ENCODE measurements around the gene DPYSL3. TPM values are rescaled to one million over a fixed set of nuclear protein-coding genes. Genes with fewer than 3 reads are reported as not detected.

DPYSL3 gene
- total RNA-seq, 1 donor from 2014 or later: 1.6 TPM

DNA sequence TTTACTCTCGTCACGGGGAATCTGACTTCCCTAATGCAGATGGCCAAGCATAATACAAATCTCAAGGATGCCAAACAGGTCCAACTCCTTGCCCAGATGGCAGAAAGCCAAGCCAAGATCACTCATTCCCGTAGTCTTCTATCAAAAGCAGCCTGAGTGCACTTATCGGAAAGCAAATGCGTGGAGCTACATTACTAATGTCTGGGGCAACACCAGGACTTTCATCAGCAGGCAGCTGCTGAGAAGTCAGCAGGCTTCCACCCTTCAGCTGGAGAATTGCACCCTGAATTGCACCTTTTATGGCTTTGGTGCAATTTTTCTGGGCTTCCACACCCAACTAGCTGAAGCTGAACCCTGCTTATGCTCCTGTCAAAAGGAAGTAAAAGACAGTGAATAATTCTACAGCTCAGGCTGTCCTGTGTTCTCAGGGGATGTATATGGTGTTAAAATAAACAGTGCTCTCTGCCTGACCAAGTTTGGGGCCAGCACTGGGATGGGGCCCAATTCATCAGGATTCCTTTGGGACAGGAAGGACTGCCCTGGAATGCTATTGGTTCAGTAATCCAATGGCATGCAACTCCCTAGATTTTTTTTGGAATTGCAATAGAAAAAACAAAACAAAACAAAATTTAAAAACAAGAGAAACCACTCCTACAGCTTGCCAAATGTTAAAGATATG is 92.6 kb downstream of the DPYSL3 start:
- DNase-seq (ENCODE audit: low read depth) (peak; percentile 93), FAIRE-seq (no peak)
- TF ChIP-seq, protein P1, sequence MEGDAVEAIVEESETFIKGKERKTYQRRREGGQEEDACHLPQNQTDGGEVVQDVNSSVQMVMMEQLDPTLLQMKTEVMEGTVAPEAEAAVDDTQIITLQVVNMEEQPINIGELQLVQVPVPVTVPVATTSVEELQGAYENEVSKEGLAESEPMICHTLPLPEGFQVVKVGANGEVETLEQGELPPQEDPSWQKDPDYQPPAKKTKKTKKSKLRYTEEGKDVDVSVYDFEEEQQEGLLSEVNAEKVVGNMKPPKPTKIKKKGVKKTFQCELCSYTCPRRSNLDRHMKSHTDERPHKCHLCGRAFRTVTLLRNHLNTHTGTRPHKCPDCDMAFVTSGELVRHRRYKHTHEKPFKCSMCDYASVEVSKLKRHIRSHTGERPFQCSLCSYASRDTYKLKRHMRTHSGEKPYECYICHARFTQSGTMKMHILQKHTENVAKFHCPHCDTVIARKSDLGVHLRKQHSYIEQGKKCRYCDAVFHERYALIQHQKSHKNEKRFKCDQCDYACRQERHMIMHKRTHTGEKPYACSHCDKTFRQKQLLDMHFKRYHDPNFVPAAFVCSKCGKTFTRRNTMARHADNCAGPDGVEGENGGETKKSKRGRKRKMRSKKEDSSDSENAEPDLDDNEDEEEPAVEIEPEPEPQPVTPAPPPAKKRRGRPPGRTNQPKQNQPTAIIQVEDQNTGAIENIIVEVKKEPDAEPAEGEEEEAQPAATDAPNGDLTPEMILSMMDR (IDR thresholded peaks at IDR 0.05; ENCODE audit: insufficient read depth, low read length, severe bottlenecking): no peak

DNA sequence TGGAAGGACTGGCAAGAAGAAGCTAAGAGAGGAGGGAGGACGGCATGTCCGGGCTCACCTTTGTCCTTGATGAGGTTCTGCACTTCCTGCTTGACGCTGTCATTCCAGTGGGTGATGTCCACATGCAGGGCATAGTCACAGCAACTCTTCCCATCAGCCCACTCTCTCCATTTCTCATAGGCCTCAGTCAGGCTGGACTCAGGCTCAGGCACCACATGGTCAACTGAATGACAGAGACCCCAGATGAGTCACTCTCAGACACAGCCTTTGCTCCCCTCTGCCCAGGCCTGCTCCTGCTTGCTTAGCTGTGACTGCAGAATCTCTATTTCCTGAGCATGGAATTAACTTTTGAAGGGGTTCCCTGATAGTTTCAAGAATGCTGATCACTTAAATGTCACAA is 94.2 kb downstream of the DPYSL3 start:
- Histone ChIP-seq H3K27me3 (ENCODE audit: control insufficient read depth, insufficient read depth, low read length) (no peaks in the 10 kb centered on the region), H3K36me3 (ENCODE audit: control insufficient read depth, insufficient read depth, low read length) (no peaks in the 10 kb centered on the region), H3K4me3 (ENCODE audit: low read depth, low read length) (no peak overlapping the region)
- DNase-seq (ENCODE audit: low read depth): peak; percentile 75
- peak; percentile 84 for FAIRE-seq
- TF ChIP-seq, protein P1 (IDR thresholded peaks at IDR 0.05; ENCODE audit: insufficient read depth, low read length, severe bottlenecking): no peak

More for the DNA sequence above, 92.6 kb downstream of the DPYSL3 start:
- H3K4me3 ChIP-seq (ENCODE audit: low read depth, low read length): no peak overlapping the region
- no peaks in the 10 kb centered on the region for H3K27me3 ChIP-seq (ENCODE audit: control insufficient read depth, insufficient read depth, low read length)
- H3K36me3 ChIP-seq (ENCODE audit: control insufficient read depth, insufficient read depth, low read length): no peaks in the 10 kb centered on the region

DNA sequence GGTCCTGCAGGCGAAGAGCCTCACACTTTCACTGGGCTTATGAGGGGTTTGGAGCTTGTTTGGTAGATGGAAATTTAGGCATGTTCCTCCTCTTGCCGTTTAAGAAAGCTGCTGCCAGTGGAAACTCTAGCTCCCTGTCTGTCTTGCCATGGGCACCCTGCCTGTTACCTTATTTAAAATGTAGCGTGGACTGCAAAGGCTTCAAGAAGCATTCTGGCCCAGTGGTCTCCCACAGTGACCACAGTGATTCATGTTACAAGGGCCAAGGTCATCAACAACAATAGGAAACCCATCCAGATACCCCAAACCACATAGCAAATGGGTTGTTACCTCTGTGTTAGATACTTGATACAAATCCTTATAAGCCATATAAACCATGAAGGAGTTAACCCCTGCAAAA is 96.6 kb downstream of the DPYSL3 start:
- TF ChIP-seq, protein P1 (IDR thresholded peaks at IDR 0.05; ENCODE audit: insufficient read depth, low read length, severe bottlenecking): no peak
- H3K27me3 ChIP-seq (ENCODE audit: control insufficient read depth, insufficient read depth, low read length): no peaks in the 10 kb centered on the region
- no peak overlapping the region for H3K4me3 ChIP-seq (ENCODE audit: low read depth, low read length)
- DNase-seq (ENCODE audit: low read depth): no peak
- FAIRE-seq: no peak
- no peaks in the 10 kb centered on the region for H3K36me3 ChIP-seq (ENCODE audit: control insufficient read depth, insufficient read depth, low read length)

DNA sequence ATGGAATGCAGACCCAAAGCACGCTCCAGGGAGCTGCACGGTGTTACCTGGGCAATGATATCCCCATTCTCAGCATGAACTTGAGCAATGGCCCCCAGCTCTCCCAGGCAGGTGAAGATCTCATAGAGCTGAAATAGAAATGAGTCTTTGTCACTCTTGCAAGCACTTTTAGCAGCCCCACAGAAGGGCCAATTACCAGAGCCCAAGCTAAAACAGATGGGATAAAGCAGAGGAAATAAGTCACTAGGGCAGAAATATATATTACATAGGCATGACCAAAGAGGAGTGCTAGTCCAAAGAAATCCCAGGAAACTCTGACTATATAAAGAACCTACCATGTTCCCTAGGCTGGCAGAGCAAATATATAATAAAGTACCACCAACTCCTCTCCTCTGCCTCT is 97.3 kb downstream of the DPYSL3 start:
- FAIRE-seq: no peak
- H3K27me3 ChIP-seq (ENCODE audit: control insufficient read depth, insufficient read depth, low read length): no peaks in the 10 kb centered on the region
- DNase-seq (ENCODE audit: low read depth): no peak
- H3K36me3 ChIP-seq (ENCODE audit: control insufficient read depth, insufficient read depth, low read length): no peaks in the 10 kb centered on the region
- TF ChIP-seq, protein P1 (IDR thresholded peaks at IDR 0.05; ENCODE audit: insufficient read depth, low read length, severe bottlenecking): no peak
- no peak overlapping the region for H3K4me3 ChIP-seq (ENCODE audit: low read depth, low read length)

DNA sequence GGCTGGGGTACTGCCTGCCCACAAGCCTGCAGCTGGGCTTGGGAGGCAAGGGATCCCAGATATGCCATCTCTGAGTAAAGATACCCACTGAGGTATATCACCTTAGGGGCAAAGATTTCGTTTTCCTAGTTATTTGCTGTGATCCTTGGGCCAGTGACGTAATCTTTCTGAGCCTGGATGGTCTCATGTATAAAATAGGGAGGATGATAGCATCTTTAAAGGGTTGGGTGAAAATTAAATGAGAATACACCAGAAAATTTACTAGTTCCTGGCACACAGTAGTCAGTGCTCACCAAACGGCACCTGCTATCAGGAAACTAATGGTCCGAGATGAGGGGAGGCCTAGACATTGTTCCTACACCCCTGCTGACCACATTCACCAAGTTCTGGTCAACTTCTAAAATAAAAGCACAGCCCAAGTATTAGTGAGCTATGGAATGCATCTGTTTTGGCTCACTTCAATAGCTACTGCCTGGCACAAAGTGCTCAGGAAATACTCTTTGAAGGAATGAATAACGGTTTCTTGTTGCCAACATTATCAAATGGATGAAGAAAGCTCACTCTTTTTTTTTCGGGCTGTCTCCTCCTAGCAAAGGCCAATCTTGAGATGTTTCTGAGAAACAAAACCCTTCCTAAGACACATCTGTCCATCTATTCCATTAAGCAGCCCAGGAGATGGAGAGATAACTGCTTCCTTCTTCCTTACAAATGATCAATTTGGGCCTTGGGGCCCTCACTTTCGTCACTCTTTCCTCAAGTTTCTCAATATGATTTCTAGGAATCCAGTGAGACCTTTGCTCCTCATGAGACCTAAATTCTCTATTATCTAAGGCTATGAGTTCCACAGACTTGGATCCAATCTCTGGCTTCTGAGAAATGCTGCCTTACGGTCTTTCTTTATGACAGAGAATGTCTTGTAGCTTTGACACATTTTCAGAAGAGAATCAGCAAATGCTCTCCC is 98.2 kb downstream of the DPYSL3 start:
- DNase-seq (ENCODE audit: low read depth): no peak
- Histone ChIP-seq H3K27me3 (ENCODE audit: control insufficient read depth, insufficient read depth, low read length) (no peaks in the 10 kb centered on the region), H3K36me3 (ENCODE audit: control insufficient read depth, insufficient read depth, low read length) (no peaks in the 10 kb centered on the region), H3K4me3 (ENCODE audit: low read depth, low read length) (no peak overlapping the region)
- TF ChIP-seq, protein P1 (IDR thresholded peaks at IDR 0.05; ENCODE audit: insufficient read depth, low read length, severe bottlenecking): no peak
- FAIRE-seq: peak; percentile 32

All from bronchial epithelial cell (primary cell).